Breast epithelium (tissue), 4 donors: ENCODE results near the gene SURF4. TPM values are rescaled to one million over a fixed set of nuclear protein-coding genes. Genes with fewer than 3 reads are reported as not detected.

ENCODE experiments used
- DNase-seq, 2 donors: peaks; one replicate each; pipeline ENCODE4 v3.0.0-alpha.2; 2019; ENCODE audit warnings: low spot score in 2 of 2
- H3K27ac ChIP-seq, 2 donors: fragments of 200-600 bp; sonication (generic) in 1 of 2; one replicate each; pipeline ENCODE4 v1.5.1; 2016 to 2019; ENCODE audit warnings: mild to moderate bottlenecking in 1 of 2
- H3K27me3 ChIP-seq, 2 donors: fragments of 200-600 bp; sonication (generic) in 1 of 2; one replicate each; pipeline versions ENCODE4 v1.5.1 to v1.6.0; 2017 to 2019; ENCODE audit warnings: control low read depth in 1 of 2, mild to moderate bottlenecking in 1 of 2
- H3K36me3 ChIP-seq: fragments of 200-600 bp; one replicate; pipeline ENCODE4 v1.5.1; 2019
- H3K4me1 ChIP-seq, 2 donors: fragments of 200-600 bp; sonication (generic); one replicate each; pipeline ENCODE4 v1.5.1; 2016 to 2019; ENCODE audit warnings: control low read depth in 1 of 2
- H3K4me3 ChIP-seq, 3 donors: fragments of 200-600 bp; sonication (generic); 1 replicate in 2 of 3; 2 replicates in 1 of 3; pipeline ENCODE4 v1.5.1; 2016 to 2019; ENCODE audit warnings: mild to moderate bottlenecking in 3 of 3, moderate library complexity in 2 of 3
- H3K9me3 ChIP-seq, 2 donors: fragments of 200-600 bp; sonication (generic) in 1 of 2; one replicate each; pipeline ENCODE4 v1.5.1; 2016 to 2019; ENCODE audit warnings: control low read depth in 1 of 2
- CTCF ChIP-seq, 3 donors: fragments of 450-650 bp; IDR thresholded peaks; one replicate each; pipeline ENCODE4 v1.5.1; 2016 to 2017; ENCODE audit warnings: antibody characterized with exemption in 3 of 3, mild to moderate bottlenecking in 3 of 3, moderate library complexity in 3 of 3
- POLR2A ChIP-seq: fragments of 450-650 bp; IDR thresholded peaks from one replicate; pipeline ENCODE4 v1.6.1; 2016; ENCODE audit warnings: antibody characterized with exemption, mild to moderate bottlenecking, moderate library complexity
- POLR2AphosphoS5 ChIP-seq, 3 donors: sonication (generic); formaldehyde crosslinking; IDR thresholded peaks; one replicate each; pipeline ENCODE4 v1.6.1; 2017; ENCODE audit warnings: antibody characterized with exemption in 3 of 3
- intact Hi-C: fragments of 100-400 bp; cut with DNase I; formaldehyde crosslinking; loops from one replicate; pipeline ENCODE4 v1.15.1; 2023; ENCODE audit warnings: low total_unique reads
- total RNA-seq, 3 donors: library from RNA; depleted of rRNA; stranded (reverse); fragments of >200 nt; gene quantifications; one replicate each; pipeline ENCODE4 v1.1.0, GENCODE V29; 2016

The SURF4 gene
- total RNA-seq, 3 donors from 2014 or later: 109 to 164 (median 133) TPM

DNA sequence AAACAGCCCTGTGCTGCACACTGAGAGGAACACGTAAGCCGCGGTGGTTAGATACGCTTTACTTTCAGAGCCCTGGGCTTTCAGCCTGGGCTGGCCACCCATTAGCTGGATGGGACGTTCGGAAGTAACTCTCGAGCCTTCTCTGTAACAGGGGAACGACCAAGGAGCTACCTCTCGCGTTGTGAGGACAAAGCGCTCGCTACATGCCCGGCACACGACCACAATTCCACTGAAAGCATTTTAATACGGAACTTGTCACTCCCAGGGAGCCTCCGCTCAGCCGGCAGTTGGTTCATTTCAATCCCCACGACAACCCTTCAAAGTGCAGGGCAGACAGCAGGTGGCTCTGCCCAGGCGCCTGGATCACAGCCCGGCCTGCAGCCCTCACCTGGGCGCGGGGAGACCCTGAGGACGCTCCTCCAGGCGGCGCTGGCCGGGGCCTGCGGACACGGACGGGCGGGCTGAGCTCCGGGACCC is 19.9 kb downstream of the SURF4 start:
- TF ChIP-seq CTCF (IDR thresholded peaks at IDR 0.05) (no peak), POLR2AphosphoS5 (IDR thresholded peaks at IDR 0.05) (no peak), POLR2A (no peak)
- intact Hi-C loops: loop anchor here (10.0 kb wide), 1 partner anchor 1981 kb away; no protein-coding TSS in a partner anchor
- no peaks in the 10 kb centered on the region for H3K9me3 ChIP-seq
- peaks cover 5% of the 10 kb centered on the region for H3K36me3 ChIP-seq
- peaks cover 0 to 20% of the 10 kb centered on the region in 2 donors for H3K4me1 ChIP-seq
- peak overlapping the region; percentile 80 to 88 for H3K27ac ChIP-seq
- DNase-seq: no peak
- no peaks in the 10 kb centered on the region for H3K27me3 ChIP-seq
- H3K4me3 ChIP-seq: peak overlapping the region; percentile 81 to 92 (median 89)

DNA sequence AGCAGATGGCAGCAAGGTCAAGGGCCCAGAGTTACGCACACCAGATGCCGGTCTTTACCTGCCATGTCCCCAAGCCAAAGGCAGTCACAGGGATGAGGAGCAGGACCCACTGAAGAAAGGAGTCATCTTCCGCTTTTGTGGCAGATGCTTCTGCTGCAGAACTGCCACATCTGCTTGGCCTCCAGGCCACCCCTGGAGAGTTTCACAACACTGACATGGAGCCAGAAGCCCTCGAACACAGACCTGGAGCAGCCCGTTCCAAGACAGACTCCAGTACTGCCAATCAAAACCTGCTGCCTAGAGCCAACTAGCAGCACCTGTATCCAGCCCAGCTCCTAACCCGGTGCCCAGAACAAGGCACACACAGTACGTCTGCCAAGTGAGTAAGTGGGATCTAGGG is 21.1 kb downstream of the SURF4 start:
- no peak for TF ChIP-seq CTCF (IDR thresholded peaks at IDR 0.05)
- no peak for TF ChIP-seq POLR2AphosphoS5 (IDR thresholded peaks at IDR 0.05)
- TF ChIP-seq POLR2A: no peak
- peaks cover 6% of the 10 kb centered on the region for H3K36me3 ChIP-seq

GRCh38 chr9:133353548-133353947 is 22.3 kb downstream of the SURF4 start:
- Histone ChIP-seq H3K4me1 (peaks cover 0 to 28% of the 10 kb centered on the region in 2 donors), H3K36me3 (peaks cover 6% of the 10 kb centered on the region), H3K9me3 (no peaks in the 10 kb centered on the region), H3K27ac (no peak overlapping the region), H3K4me3 (no peak overlapping the region), H3K27me3 (no peaks in the 10 kb centered on the region)
- TF ChIP-seq POLR2A (no peak), CTCF (IDR thresholded peaks at IDR 0.05) (no peak), POLR2AphosphoS5 (IDR thresholded peaks at IDR 0.05) (no peak)
- intact Hi-C loops: loop anchor here (10.0 kb wide), 1 partner anchor 1979 kb away; no protein-coding TSS in a partner anchor
- no peak for DNase-seq

More for the DNA sequence above, 21.1 kb downstream of the SURF4 start:
- Histone ChIP-seq H3K4me3 (peak overlapping the region in 1 of 3 donors; percentile 89), H3K4me1 (peaks cover 0 to 20% of the 10 kb centered on the region in 2 donors), H3K27me3 (no peaks in the 10 kb centered on the region), H3K9me3 (no peaks in the 10 kb centered on the region), H3K27ac (no peak overlapping the region)
- intact Hi-C loops: loop anchor here (10.0 kb wide), 1 partner anchor 1980 kb away; no protein-coding TSS in a partner anchor
- no peak for DNase-seq

DNA sequence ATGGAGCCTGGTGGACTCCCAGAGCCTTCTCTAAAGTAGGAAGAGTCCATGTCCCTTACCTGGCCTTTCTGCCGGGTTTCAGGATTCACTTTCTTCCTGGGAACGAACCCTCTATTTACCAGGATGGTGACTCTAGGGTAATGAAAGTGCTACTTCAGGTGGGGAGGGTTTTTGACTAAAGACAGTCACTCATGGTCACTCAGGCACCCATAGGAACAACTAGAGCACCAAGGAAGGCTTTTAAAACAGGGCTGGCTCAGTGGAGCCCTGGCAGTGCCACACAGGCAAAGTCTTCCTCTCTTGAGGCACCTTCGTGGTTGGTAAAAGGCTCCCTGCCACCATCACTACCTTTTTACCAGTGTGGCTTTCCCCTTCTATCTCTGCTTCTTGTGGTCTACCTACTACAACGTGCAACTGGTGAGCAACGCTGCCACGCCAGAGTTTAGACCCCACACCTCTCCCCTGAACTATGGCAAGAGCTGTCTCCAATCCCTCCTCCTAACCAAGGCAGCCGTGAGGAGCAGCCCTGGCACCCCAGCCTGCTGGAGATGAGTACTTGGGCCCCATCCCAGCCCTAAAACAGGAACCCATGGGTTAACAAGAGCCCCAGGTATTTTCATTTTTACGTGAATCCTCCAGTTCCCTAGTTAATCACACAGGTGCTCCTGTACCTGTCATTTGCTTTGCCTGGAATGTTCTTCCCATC is 23.1 kb downstream of the SURF4 start:
- Histone ChIP-seq H3K27ac (no peak overlapping the region), H3K36me3 (peaks cover 6% of the 10 kb centered on the region), H3K27me3 (no peaks in the 10 kb centered on the region), H3K4me3 (no peak overlapping the region), H3K9me3 (no peaks in the 10 kb centered on the region), H3K4me1 (peaks cover 0 to 24% of the 10 kb centered on the region in 2 donors)
- no peak for DNase-seq
- TF ChIP-seq POLR2AphosphoS5 (IDR thresholded peaks at IDR 0.05): no peak
- no peak for TF ChIP-seq POLR2A
- no peak for TF ChIP-seq CTCF (IDR thresholded peaks at IDR 0.05)
- intact Hi-C loops: loop anchor here (10.0 kb wide), 1 partner anchor 1978 kb away; no protein-coding TSS in a partner anchor
